Panc1 (cell line): Measurements from ENCODE around the gene NHLRC1.

Source experiments
- POLR2AphosphoS5 ChIP-seq: IDR thresholded peaks from 2 replicates; pipeline ENCODE4 v1.6.1; 2012; ENCODE audit warnings: mild to moderate bottlenecking, low read depth, low read length, moderate library complexity
- SIN3A ChIP-seq: IDR thresholded peaks from 2 replicates; pipeline ENCODE4 v1.6.1; 2012; ENCODE audit warnings: low read depth, mild to moderate bottlenecking, low read length, moderate library complexity, borderline replicate concordance; ENCODE audit not compliant: insufficient read depth
- TCF7L2 ChIP-seq: IDR thresholded peaks from 2 replicates; pipeline ENCODE4 v1.6.1; 2011; ENCODE audit warnings: mild to moderate bottlenecking, low read depth, low read length, inconsistent platforms
- TF ChIP-seq, protein P1 (sequence below): fragments of 450-650 bp; IDR thresholded peaks from 2 replicates; pipeline ENCODE4 v1.5.1; 2017; ENCODE audit warnings: mild to moderate bottlenecking

DNA sequence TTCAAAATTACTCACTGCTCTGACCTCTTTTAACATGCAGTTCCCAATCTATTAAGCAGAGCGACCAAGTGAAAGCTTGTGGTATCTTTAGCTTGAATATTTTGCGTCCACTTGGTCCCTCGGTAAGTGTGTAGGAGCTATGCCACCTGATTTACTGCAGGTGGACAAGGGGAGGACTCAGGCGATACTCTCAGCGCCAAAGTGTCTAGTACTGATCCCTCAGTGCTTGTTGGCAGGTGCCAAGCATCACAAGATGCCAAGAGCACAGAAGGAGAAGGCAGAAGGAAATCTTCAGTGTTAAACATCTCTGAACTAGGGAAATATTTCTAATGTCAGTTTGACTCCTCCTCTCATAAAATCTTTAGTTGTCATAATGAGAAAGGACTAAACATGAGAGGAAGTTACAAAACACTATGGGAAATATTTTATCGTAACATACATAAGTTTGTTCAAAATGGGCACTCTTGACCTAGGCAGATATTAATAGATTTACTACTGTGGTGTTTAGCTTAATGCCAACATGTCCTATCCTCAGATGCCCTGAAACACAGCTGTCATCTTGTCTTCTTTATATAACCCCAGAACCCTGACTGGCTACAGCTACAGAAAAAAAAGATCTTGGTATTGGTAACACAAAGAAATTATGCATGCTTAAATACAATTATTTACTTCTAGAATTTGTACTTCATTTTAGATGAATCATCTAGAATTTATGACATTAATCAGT, 19.5 kb downstream of the NHLRC1 start:
- TF ChIP-seq, protein P1, sequence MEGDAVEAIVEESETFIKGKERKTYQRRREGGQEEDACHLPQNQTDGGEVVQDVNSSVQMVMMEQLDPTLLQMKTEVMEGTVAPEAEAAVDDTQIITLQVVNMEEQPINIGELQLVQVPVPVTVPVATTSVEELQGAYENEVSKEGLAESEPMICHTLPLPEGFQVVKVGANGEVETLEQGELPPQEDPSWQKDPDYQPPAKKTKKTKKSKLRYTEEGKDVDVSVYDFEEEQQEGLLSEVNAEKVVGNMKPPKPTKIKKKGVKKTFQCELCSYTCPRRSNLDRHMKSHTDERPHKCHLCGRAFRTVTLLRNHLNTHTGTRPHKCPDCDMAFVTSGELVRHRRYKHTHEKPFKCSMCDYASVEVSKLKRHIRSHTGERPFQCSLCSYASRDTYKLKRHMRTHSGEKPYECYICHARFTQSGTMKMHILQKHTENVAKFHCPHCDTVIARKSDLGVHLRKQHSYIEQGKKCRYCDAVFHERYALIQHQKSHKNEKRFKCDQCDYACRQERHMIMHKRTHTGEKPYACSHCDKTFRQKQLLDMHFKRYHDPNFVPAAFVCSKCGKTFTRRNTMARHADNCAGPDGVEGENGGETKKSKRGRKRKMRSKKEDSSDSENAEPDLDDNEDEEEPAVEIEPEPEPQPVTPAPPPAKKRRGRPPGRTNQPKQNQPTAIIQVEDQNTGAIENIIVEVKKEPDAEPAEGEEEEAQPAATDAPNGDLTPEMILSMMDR = no peak
- no peak for TF ChIP-seq TCF7L2
- no peak for TF ChIP-seq POLR2AphosphoS5
- no peak for TF ChIP-seq SIN3A
